GM23338 (cell line): ENCODE results near the gene CNPY2. TPM values are rescaled to one million over a fixed set of nuclear protein-coding genes. Genes with fewer than 3 reads are reported as not detected.

Experiments used
- ATAC-seq: fragments of 200-7000 bp; cut with Tn5 transposase; 3 replicates; pipeline ENCODE4 v1.9.1; 2020
- DNase-seq: peaks from one replicate; pipeline ENCODE4 v3.0.0-alpha.2; 2015; ENCODE audit warnings: low spot score
- H2AFZ ChIP-seq: fragments of 200-600 bp; sonication (generic); 2 replicates; pipeline ENCODE4 v1.8.0; 2016; ENCODE audit warnings: antibody characterized with exemption, mild to moderate bottlenecking, moderate library complexity
- H3F3A ChIP-seq: fragments of 200-600 bp; sonication (generic); replicated peaks from 2 replicates; pipeline ENCODE4 v1.8.0; 2017; ENCODE audit warnings: antibody characterized with exemption, mixed run types, low read depth
- H3K27ac ChIP-seq: fragments of 200-600 bp; sonication (generic); 2 replicates; pipeline ENCODE4 v1.6.1; 2016; ENCODE audit warnings: low read depth
- H3K27me3 ChIP-seq: fragments of 200-600 bp; sonication (generic); 2 replicates; pipeline ENCODE4 v1.8.0; 2016; ENCODE audit warnings: mild to moderate bottlenecking, mixed run types, moderate library complexity; ENCODE audit not compliant: insufficient read depth
- H3K36me3 ChIP-seq: fragments of 200-600 bp; sonication (generic); 2 replicates; pipeline ENCODE4 v1.8.0; 2016; ENCODE audit warnings: mild to moderate bottlenecking; ENCODE audit not compliant: insufficient read depth
- H3K4me1 ChIP-seq: fragments of 200-600 bp; sonication (generic); 2 replicates; pipeline ENCODE4 v1.8.0; 2016; ENCODE audit warnings: mild to moderate bottlenecking, moderate library complexity; ENCODE audit not compliant: insufficient read depth
- H3K4me2 ChIP-seq: fragments of 200-600 bp; sonication (generic); 2 replicates; pipeline ENCODE4 v1.7.1; 2017; ENCODE audit warnings: mixed run types
- H3K4me3 ChIP-seq: fragments of 200-600 bp; sonication (generic); 2 replicates; pipeline ENCODE4 v1.6.1; 2016; ENCODE audit warnings: mixed run types
- H3K79me2 ChIP-seq: fragments of 200-600 bp; sonication (generic); replicated peaks from 2 replicates; pipeline ENCODE4 v1.8.0; 2017; ENCODE audit warnings: mild to moderate bottlenecking; ENCODE audit not compliant: insufficient read depth
- H3K9me2 ChIP-seq: fragments of 200-600 bp; sonication (generic); 2 replicates; pipeline ENCODE4 v1.8.0; 2017; ENCODE audit not compliant: insufficient read depth
- H4K20me1 ChIP-seq: fragments of 200-600 bp; sonication (generic); replicated peaks from 2 replicates; pipeline ENCODE4 v1.8.0; 2017; ENCODE audit warnings: mild to moderate bottlenecking; ENCODE audit not compliant: insufficient read depth
- H3K27ac Mint-ChIP-seq: 2 replicates; pipeline ENCODE4 v1.8.0; 2020; ENCODE audit warnings: inconsistent platforms, mild to moderate bottlenecking, moderate library complexity, mixed read lengths
- H3K27me3 Mint-ChIP-seq: 3 replicates; pipeline ENCODE4 v1.8.0; 2022; ENCODE audit warnings: low read depth, mild to moderate bottlenecking, moderate library complexity, mixed read lengths, inconsistent platforms; ENCODE audit not compliant: insufficient read depth, poor library complexity
- H3K36me3 Mint-ChIP-seq: 3 replicates; pipeline ENCODE4 v1.8.0; 2021; ENCODE audit warnings: low read depth, mild to moderate bottlenecking, inconsistent platforms, moderate library complexity, mixed read lengths
- H3K4me1 Mint-ChIP-seq: 3 replicates; pipeline ENCODE4 v1.8.0; 2020; ENCODE audit warnings: mild to moderate bottlenecking, inconsistent platforms, mixed read lengths
- H3K4me3 Mint-ChIP-seq: 3 replicates; pipeline ENCODE4 v1.8.0; 2021; ENCODE audit warnings: moderate library complexity, mild to moderate bottlenecking, inconsistent platforms, mixed read lengths
- H3K9me3 Mint-ChIP-seq: 3 replicates; pipeline ENCODE4 v1.8.0; 2020; ENCODE audit warnings: moderate library complexity, mild to moderate bottlenecking, inconsistent platforms, mixed read lengths
- CTCF ChIP-seq, 2 experiments: fragments of 200-600 bp in 1 of 2; sonication (generic) in 1 of 2; conservative IDR thresholded peaks; 2 replicates each; pipeline versions ENCODE4 v1.5.1 to v1.6.1; 2016 to 2017; ENCODE audit warnings: antibody characterized with exemption in 2 of 2, low read depth in 2 of 2, mild to moderate bottlenecking in 2 of 2, moderate library complexity in 1 of 2
- NANOG ChIP-seq: IDR thresholded peaks from 2 replicates; pipeline ENCODE4 v1.6.1; 2016; ENCODE audit warnings: antibody characterized with exemption, borderline replicate concordance
- POLR2AphosphoS5 ChIP-seq: IDR thresholded peaks from 2 replicates; pipeline ENCODE4 v1.6.1; 2016; ENCODE audit warnings: antibody characterized with exemption, low read depth
- REST ChIP-seq: IDR thresholded peaks from one replicate; pipeline ENCODE4 v1.6.1; 2018; ENCODE audit warnings: antibody characterized with exemption; ENCODE audit not compliant: unreplicated experiment
- ZNF462 ChIP-seq: fragments of 250-450 bp; sonication (Bioruptor Pico); IDR thresholded peaks from 2 replicates; pipeline ENCODE4 v1.5.0; 2020; ENCODE audit warnings: mild to moderate bottlenecking, moderate library complexity
- polyA plus RNA-seq: library from polyadenylated mRNA; unstranded; fragments of >200 nt; fragmentation: Nextera tagmentation; extraction: Ambion mirVana; gene quantifications from 2 replicates; pipeline ENCODE4 v1.2.1, GENCODE V29; 2016
- total RNA-seq: library from RNA; depleted of rRNA; stranded (reverse); fragments of >200 nt; shearing (Covaris generic); gene quantifications from 2 replicates; pipeline ENCODE4 v1.2.3, GENCODE V29; 2014

CNPY2 gene
- total and polyA plus RNA-seq, 2 experiments from 2014 or later, result 119 to 316 TPM

GRCh38 chr12:56280849-56281248, 34.9 kb downstream of the CNPY2 start (continued):
- no peak for TF ChIP-seq ZNF462 (CRISPR knock-in tag)

- Histone ChIP-seq H3F3A (peaks cover 15% of the 10 kb centered on the region), H3K36me3 (peaks cover 67% of the 10 kb centered on the region), H3K27me3 (no peaks in the 10 kb centered on the region), H3K4me2 (no peak overlapping the region), H3K4me3 (no peak overlapping the region), H4K20me1 (peaks cover 10% of the 10 kb centered on the region), H3K4me1 (no peaks in the 10 kb centered on the region), H2AFZ (no peak overlapping the region), H3K9me2 (no peaks in the 10 kb centered on the region), H3K27ac (no peak overlapping the region; the same call in 1 of the 2 replicates), H3K79me2 (no peaks in the 10 kb centered on the region)
- Mint-ChIP-seq H3K4me3 (no peak overlapping the region), H3K36me3 (peaks cover 87% of the 10 kb centered on the region), H3K27me3 (peaks cover 4% of the 10 kb centered on the region), H3K4me1 (no peaks in the 10 kb centered on the region), H3K27ac (no peak overlapping the region), H3K9me3 (no peaks in the 10 kb centered on the region)
- ATAC-seq (no peak), DNase-seq (no peak)
- TF ChIP-seq POLR2AphosphoS5 (no peak), REST (no peak), NANOG (no peak), CTCF (conservative IDR thresholded peaks at IDR 0.05; ENCODE audit: low read depth in 2 of 2) (no peak)
These were observed 36.9 kb downstream of the CNPY2 start for GRCh38 chr12:56278905-56279304.
